SK-N-MC (cell line): ENCODE results near the gene CD24.

Experiments used
- EZH2 ChIP-seq: fragments of 200-600 bp; sonication (generic); IDR thresholded peaks from one replicate; pipeline ENCODE4 v1.6.1; 2017; ENCODE audit warnings: antibody characterized with exemption
- POLR2AphosphoS5 ChIP-seq: IDR thresholded peaks from 2 replicates; pipeline ENCODE4 v1.6.1; 2012; ENCODE audit warnings: mild to moderate bottlenecking, low read depth, low read length, borderline replicate concordance

- no peak for TF ChIP-seq POLR2AphosphoS5
- TF ChIP-seq EZH2, result no peak
Observed at GRCh38 chr6:106995640-106996039, 21.1 kb upstream of the CD24 start.
